GM21360 (cell line): ENCODE results near the gene TRIM71.
"Not testable (repeated sequence)": the region's sequence is repeated elsewhere in the genome, so short reads cannot be mapped to it uniquely, and the experiment has no call there.

ENCODE experiments used
- ATAC-seq: cut with Tn5 transposase; IDR thresholded peaks from one replicate; pipeline ENCODE4 v1.9.1; 2021; ENCODE audit warnings: mild to moderate bottlenecking, moderate library complexity; ENCODE audit not compliant: unreplicated experiment

The TRIM71 gene

DNA sequence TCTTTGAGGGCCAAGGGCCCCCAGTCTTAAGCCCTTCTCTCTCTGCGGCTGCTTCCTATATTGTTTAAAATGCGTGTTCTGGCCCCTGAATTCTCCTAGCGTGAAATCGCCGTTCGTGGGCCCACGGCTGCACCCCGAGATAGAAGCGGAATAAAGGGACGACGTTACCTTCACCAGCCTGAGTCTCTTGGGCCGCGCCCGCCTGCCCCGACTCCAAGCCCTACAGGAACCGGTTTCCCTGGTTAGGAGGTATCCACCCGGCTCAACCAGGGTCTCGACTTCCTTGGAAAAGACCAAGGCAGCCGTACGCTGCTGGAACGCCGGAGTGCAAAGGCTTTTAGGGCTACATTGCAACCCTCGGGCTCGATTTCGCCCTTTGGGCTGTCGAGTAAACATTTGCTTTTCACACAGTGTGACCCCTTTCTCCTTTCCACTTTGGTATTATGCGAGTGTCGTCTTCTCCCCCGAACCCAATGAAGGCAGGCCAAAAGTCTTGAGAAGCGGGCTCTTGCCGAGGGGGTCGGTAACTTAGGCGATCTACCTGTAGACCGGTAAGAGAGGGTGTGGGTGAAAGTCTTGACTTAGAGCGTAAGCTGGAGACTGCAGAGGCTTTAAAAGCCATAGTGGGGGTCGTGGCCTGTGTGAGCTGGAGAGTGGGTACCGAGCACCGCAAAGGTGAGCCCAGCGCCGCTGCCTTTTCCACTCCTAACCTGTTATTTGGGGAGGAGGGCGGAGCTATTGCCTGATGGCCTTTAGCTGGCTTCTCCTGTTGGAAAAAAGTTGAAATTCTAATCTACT lies 2.0 kb downstream of the TRIM71 start:
- ATAC-seq: no peak

DNA sequence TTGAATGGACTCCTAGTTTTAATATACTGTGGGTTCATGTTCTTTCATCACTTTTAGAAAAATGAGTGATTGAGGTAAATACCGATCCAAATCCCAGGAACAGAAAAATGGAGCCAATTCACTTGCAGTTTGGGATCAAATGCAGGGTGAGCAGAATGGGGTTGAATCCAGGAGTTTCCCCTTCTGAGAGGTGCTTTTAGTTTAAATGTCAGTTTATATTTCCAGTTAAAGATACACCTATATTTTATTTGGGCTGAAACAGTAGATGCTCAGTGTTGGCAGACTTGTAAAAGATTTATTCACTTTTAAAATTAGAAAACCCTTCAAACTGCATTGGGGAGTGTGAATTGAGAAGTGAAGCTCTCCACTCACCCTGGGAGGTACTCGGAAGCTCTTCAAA lies 2.6 kb downstream of the TRIM71 start:
- no peak for ATAC-seq

DNA sequence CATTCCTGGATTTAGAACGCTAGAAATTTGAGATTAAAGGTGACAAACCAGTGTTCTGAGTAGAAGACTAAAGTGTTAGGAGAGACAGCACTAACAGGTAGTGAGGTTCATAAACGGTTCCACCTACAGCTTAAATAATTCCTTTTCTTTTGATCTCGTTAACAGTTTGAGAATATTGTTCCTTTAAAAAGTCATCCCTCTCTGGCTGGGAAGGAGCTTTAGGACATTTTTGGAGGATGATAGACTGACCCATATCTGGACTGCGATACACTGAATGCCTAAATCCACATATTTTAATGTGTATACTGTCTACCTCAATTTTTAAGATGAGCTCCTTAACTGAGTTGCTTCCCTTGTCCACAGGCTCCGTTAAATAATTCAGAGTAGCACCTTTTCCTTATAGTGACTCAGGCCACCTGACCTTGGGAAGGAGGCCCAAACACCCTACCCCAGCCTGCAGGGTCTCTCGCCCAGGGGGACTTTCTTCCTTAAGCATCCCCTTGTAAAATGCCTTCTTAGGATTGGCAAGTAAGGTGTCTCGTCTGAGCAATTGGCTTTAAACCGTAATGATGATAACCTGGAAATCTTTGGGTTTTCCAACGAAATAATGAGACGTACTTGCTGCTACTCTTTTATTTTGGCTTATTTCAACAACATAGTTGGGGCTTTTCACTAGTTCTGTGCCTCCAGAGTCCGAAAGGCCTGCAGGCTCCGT lies 3.3 kb downstream of the TRIM71 start:
- no peak for ATAC-seq

DNA sequence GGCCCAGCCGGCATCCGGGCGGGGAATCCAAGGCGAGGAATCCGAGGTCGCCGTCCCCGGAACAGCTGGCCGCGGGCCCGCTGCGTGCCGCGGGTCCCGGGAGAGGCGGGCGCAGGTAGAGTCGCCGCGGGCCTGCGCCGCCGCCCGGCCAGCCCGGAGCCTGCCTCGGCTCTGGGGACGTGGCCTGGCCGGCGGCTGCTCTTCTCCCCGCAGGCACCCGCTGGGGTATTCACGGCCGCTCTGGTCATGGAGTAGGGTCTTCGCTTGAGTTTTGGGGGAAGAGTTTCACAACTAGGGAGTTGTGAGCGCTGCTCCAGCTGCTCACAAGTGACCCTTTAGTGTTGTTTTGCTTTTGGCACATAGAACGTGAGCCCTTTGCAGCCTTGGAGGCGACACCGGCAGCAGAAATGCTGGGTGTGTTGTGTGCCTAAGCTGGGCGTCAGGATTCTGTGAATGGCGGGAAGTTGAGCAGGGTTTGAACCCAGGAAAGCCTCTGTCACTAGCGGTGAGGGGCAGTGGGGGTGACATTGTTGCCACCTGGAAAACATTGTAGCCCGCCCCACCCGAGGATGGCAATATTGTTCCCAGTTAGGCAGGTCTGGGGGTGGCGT lies 4.0 kb downstream of the TRIM71 start:
- no peak for ATAC-seq

DNA sequence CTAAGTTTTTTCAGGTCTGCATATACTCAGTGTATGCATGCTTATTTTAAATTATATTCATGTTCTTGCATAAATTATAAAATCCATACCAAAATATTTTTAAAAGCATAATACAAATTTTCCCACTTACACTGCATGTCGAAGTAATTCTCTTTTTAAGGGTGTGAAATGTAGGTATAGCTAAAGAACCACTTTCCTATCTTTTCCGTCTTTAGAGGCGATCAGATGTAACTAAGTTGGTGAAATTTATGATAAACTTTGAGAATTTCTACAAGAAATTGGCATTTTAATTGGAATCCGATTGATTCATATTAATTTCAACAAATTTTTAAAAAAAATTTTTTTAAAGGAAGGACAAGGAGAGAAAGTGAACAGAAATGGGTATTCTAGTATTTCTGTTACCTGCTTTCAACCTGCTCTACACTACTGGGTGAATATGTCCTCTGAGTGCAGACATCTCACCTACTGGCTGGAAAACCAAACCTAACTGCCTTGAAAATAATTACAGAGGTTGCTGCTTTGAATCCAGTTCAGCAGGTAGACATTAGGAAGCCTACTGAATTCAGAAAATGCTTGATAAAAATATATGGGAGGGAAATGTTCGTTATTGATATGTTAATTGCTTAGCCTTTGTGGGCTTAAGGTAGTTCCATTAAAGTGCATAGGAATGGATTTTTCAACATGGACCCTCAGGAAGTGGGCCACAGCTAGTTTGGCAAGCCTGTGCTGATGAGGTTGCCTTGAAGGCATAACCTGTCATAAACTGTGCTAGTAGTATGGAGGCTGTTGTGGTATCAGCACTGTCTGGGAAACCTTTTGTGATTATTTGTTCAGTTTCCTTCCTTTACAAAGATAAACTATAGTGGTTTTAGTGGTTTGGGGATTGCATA lies 5.1 kb downstream of the TRIM71 start:
- ATAC-seq: no peak

DNA sequence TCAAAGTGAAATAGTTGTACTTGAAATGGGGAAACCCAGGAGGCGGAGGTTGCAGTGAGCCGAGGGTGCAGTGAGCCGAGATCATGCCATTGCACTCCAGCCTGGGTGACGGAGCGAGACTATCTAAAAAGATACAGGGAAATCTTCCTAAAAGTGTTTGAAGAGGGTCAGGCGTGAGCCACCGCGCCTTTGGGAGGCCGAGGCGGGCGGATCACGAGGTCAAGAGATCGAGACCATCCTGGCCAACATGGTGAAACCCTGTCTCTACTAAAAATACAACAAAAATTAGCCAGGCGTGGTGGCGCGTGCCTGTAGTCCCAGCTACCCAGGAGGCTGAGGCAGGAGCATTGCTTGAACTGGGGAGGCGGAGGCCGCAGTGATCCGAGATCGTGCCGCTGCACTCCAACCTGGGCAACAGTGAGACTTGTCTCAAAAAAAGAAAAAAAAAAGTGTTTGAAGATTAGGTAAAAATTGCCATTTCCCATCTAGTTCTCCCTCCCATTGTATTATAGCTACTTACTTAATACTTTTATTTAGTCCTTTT lies 5.9 kb downstream of the TRIM71 start:
- not testable (repeated sequence) for ATAC-seq

DNA sequence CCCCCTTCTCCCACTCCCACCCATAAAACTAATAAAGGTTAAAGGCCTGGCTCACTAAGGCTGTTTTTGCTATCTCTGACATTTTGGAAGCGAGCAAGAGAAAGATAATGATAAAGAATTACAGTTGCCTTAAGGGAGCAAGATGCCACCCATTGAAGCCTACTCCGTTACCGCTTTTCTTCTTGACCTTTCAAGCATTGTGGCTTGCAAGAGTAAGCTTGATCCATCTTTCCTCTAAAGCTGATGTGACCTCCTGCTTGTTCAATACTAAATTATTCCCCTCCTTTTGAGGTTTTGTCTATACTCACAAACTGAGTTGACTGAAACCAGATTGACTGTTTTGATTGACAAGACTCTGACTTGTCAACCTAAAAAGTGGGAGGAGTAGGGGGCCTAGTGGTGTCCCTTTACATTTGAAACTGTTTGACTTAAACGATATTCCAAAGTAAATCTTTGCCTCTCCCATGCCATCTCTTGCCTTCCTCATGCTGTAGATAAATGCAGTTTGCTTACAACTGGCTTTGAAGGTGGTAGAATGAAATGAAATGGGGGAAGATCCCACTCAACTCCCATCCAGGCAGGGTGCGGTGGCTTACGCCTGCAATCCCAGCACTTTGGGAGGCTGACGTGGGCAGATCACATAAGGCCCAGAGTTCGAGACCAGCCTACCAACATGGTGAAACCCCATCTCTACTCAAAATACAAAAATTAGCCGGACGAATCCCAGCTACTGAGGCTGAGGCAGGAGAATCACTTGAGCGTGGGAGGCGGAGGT lies 8.0 kb downstream of the TRIM71 start:
- ATAC-seq: no peak

DNA sequence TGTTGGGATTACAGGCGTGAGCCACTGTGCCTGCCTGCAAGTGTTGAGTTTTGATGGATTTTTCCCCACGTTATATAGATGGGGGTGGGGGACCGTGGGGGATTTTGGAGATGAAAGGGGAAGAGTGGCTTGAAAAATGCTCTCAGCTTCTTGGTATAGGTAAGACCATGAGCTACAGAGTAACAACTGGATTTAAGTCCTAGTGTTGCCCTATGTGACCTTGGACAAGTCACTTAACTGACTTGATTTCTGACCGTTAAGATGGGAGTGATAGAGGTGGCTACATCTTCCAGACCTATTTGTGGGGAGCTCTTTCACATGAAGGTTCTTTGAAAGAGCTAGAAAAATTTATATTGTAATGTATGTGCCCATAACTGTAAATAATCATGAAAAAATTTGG lies 13.3 kb downstream of the TRIM71 start:
- no peak for ATAC-seq

DNA sequence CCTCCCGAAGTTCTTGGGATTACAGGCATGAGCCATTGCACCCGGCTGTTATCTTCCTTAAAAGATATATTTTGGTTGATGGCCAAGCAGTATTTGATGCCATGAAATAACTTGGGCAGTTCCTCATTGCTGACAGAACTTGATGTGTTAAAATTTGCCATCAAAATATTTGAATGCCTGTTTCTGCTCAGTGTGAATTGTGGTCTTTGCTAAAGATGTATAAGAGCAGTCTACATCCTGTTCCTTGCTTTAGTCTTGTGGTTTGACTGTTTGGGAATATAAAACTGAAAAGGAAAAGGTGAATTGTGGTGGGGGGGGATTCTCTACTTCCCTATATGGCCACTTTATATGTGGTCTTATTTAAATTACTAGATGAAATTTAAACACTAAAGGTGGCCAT lies 14.0 kb downstream of the TRIM71 start:
- ATAC-seq: no peak

DNA sequence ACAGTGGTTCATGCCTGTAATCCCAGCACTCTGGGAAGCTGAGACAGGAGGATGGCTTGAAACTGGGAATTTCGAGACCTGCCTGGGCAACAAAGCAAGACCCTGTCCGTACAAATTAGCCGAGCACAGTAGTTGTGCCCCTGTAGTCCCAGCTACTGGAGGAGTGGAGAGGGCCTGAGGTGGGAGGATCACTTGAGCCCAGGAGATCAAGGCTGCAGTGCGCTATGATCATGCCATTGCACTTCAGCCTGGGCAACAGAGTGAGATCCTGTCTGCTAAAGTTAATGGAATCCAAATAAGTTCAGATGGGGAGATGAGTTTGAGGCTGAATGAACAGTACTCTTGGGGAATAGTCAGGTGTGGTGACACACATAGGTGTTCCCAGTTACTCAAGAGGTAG lies 14.4 kb downstream of the TRIM71 start:
- no peak for ATAC-seq

DNA sequence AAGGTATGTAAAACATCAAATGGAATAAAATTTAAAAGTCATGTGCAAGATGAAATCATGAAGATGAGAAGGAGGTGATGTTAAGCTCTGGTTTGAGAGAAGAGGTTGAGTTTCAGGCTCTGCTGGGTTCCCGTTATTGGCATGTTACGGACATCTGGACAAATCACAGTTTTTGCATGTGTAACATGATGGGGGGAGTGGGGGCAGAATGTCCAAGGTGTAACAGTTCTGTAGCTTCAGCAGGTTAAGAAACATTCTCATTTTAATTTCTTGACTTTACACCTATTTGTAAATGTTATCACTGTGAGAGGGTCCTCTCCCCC lies 17.2 kb downstream of the TRIM71 start:
- no peak for ATAC-seq

DNA sequence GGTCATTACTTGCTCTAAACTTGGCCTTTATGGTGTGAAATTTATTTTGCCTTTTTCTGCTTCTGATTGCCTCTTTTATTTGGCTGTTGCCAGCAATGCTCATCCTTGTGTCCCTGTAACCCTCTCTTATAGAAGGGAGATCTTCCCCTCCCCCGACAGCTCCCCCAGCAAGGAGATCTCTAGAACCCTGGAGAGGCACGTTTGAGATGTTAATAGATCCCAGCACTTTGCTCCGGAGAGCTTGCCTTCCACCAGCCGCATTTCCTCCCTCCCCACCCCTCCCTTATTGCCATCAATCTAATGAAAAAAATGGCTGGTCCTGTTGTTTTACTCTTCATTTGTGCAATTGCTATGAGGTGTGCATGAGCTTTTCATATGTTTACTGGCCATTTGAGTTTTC lies 18.2 kb downstream of the TRIM71 start:
- ATAC-seq: no peak

DNA sequence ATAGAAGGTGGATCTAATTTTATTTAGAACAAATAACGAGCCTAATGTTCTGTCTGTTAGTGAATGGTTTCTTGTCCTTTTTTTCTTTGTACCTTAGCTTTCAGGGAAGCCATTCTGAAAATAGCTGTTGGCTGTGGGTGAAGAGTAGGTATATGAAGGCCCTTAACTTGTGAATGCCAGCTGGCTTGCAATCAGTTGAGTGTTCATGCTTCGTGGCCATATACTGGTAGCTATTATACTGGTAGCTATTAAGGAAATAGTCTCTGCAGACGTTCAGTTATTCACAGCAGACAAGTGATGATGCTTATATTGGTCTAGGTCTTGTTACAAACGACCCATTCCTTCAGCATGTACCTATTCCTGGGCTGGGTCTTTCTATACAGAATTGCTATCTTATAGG lies 18.8 kb downstream of the TRIM71 start:
- no peak for ATAC-seq

DNA sequence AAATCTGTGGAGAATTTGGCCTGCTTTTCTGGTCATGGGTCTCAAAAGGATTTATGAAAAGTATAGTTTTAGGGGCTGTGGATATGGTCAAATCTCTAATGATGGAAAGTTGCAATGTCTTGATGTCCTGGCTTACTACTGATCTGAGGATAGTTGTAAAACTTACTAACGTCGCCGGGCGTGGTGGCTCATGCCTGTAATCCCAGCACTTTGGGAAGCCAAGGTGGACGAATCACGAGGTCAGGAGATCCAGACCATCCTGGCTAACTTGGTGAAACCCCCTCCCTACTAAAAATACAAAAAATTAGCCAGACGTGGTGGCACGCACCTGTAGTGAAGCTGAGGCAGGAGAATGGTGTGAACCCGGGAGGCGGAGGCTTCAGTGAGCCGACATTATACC lies 19.6 kb downstream of the TRIM71 start:
- ATAC-seq: no peak

DNA sequence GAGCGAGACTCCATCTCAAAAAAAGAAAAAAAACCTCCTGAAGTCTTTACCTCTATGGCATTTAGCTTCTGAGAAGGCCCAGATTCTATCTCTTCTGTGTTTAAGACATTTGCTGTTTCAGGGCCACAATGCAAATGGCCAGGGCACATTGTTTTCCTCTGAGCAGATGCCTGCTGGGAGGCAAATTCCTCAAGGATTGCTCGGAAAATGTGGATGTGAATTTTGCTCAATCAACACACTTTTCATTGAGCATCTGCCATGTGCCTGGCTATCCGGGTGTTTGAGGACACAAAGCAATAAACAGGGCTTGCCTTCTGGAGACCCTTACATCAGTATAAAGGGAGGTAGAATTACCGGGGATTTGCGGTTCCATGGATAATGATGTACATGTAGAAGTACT lies 20.0 kb downstream of the TRIM71 start:
- no peak for ATAC-seq

DNA sequence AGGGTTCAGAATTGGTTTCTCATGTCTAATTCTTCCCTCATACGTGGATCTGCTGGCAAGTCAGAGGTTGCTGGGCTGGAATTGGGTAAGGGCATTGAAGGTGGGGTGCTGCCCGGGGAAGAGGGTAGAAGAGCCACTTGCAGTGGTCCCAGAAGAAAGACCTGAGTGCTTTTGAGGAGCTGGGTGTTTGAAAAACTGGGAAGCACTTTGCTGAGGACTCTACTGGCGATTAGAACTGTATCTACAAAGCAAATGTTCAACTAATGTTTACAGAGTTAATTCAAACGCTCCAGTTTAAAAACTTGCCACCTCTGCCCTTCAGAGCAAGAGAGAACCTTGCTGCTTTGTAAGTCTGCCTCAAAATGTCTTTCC lies 21.9 kb downstream of the TRIM71 start:
- ATAC-seq: no peak

DNA sequence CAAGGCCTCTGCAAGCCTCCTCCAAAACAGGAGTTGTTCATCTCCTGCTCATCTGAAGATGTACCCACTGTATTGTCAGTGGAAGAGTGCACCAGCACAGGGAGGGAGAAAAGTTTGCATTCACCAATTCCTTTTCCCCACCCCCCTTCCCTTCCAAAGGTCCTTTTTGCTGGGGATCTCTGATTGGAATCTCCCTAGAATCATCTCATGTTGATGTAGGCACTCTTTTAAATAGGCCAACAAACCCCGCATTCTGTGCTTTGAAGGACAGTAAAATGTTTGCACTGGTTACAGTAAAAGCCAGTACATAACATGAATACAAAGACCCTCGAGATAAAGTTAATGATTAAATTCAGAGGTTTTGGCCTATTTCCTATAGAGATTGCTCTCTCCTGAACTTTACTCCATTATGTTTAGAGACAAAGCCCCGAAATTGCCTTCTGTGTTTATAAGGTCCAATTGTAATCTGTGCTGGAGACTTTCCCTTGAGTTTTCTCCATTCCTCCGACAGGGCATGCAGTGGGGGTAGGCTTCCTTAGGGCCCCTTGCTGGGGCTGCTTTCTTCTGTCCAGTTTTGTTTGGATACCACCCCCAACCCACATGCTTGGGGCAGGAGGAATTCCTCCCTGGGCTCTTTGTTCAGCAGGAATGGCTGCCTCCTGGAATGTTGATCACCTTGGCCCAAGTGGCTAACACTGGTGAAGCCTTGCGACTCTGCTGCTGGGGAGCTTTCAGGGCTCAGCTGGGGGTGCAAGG lies 22.5 kb downstream of the TRIM71 start:
- ATAC-seq: no peak

DNA sequence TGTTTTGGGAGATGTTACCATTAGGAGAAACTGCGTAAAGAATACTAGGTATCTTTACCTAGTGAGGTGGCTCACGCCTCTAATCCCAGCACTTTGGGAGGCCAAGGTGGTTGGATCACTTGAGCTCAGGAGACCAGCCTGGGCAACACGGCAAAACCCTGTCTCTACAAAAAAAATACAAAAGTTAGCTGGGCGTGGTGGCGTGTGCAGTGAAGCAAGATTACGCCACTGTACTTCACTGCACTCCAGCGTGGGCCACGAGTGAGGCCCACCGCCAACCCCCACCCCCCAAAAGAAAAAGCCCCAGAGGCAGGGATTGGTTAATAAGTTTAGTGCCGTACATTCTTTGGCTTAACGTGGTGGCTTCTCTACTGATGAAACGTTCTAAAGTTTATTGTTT lies 23.5 kb downstream of the TRIM71 start:
- ATAC-seq: no peak

DNA sequence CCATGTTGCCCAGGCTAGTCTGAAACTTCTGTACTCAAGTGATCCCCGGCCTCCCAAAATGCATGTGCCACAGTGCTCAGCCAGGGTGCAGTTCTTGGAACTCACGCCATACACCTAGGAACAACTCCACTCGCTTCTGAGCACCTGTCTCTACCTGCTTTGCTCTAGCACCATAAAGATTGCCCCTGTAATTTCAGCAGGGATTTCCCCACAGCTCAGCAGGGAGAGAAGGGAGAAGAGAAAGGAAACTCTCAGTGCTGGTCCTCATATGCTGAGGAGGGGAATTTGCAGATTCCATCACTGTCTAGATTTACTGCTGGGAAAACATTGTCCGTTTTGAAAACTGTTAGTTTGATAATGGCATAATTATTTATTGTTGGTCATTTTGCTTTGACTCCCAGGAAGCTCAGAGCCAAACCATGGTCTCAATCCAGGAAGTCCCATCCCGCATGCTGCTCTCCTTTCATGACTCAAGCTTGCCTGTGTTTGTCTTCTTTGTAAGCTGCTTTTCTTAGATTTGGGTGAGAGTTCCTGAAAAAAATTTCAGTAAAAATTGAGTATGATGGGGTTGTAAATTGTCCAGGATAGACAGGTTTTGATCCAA lies 24.2 kb downstream of the TRIM71 start:
- no peak for ATAC-seq
